Natural killer cell (primary cell): ENCODE data around the gene SPATA32. TPM values are rescaled to one million over a fixed set of nuclear protein-coding genes. Genes with fewer than 3 reads are reported as not detected.
"Not testable (repeated sequence)": the region's sequence is repeated elsewhere in the genome, so short reads cannot be mapped to it uniquely, and the experiment has no call there.

Experiments
- ATAC-seq, 3 donors: fragments of 150-1000 bp in 2 of 3; fragments of 200-7000 bp in 1 of 3; cut with Tn5 transposase; 1 replicate in 1 of 3; 2 replicates in 2 of 3; pipeline ENCODE4 v1.10.0; 2021; ENCODE audit warnings: mild to moderate bottlenecking in 2 of 3, moderate library complexity in 2 of 3
- DNase-seq, 2 donors: peaks; one replicate each; pipeline versions ENCODE4 v3.0.0 to v3.0.0-alpha.2; 2013 to 2021; ENCODE audit warnings: mixed read lengths in 1 of 2
- H3K27ac ChIP-seq: one replicate; pipeline ENCODE4 v1.5.1; 2013; ENCODE audit warnings: mild to moderate bottlenecking, low read length
- H3K27me3 ChIP-seq: one replicate; pipeline ENCODE4 v1.6.1; 2013; ENCODE audit warnings: low read length; ENCODE audit not compliant: control insufficient read depth, insufficient read depth
- H3K36me3 ChIP-seq: one replicate; pipeline ENCODE4 v1.6.1; 2013; ENCODE audit warnings: low read length; ENCODE audit not compliant: control insufficient read depth, insufficient read depth
- H3K4me1 ChIP-seq: one replicate; pipeline ENCODE4 v1.6.1; 2013; ENCODE audit warnings: low read length; ENCODE audit not compliant: control insufficient read depth, insufficient read depth
- H3K4me3 ChIP-seq: one replicate; pipeline ENCODE4 v1.5.1; 2013; ENCODE audit warnings: low read length
- H3K9me3 ChIP-seq: one replicate; pipeline ENCODE4 v1.6.1; 2013; ENCODE audit warnings: low read length; ENCODE audit not compliant: control insufficient read depth, insufficient read depth
- H3K27ac Mint-ChIP-seq, 2 donors: one replicate each; pipeline ENCODE4 v1.8.0; 2022; ENCODE audit warnings: mild to moderate bottlenecking in 2 of 2, mixed read lengths in 2 of 2, moderate library complexity in 1 of 2
- H3K27me3 Mint-ChIP-seq, 2 donors: one replicate each; pipeline ENCODE4 v1.8.0; 2022; ENCODE audit warnings: low read depth in 2 of 2, mixed read lengths in 2 of 2
- H3K36me3 Mint-ChIP-seq: one replicate; pipeline ENCODE4 v1.8.0; 2022; ENCODE audit warnings: mixed read lengths
- H3K4me1 Mint-ChIP-seq, 2 donors: one replicate each; pipeline ENCODE4 v1.8.0; 2022; ENCODE audit warnings: mixed read lengths in 2 of 2
- H3K4me3 Mint-ChIP-seq: one replicate; pipeline ENCODE4 v1.8.0; 2022; ENCODE audit warnings: mild to moderate bottlenecking, moderate library complexity, mixed read lengths
- H3K9me3 Mint-ChIP-seq, 2 donors: one replicate each; pipeline ENCODE4 v1.8.0; 2022; ENCODE audit warnings: mixed read lengths in 2 of 2
- CTCF ChIP-seq: fragments of 200-600 bp; IDR thresholded peaks from one replicate; pipeline ENCODE4 v1.8.0; 2022; ENCODE audit warnings: antibody characterized with exemption
- WGBS: methylation state at CpG from one replicate; pipeline ENCODE4 v1.1.7; 2013; ENCODE audit warnings: missing lambda C conversion rate; ENCODE audit not compliant: insufficient coverage; 5-methylcytosine and 5-hydroxymethylcytosine counted together
- intact Hi-C: fragments of 100-400 bp; cut with micrococcal nuclease; formaldehyde crosslinking; loops from one replicate; pipeline ENCODE4 v1.14.2; 2022
- total RNA-seq, 4 donors: library from RNA; stranded (reverse); fragments of 120-200 nt in 1 of 4; gene quantifications; one replicate each; pipeline versions ENCODE4 v1.2.3 to v1.2.4, GENCODE V29; 2013 to 2022

Gene SPATA32
- total RNA-seq, 3 donors from 2014 or later (not counting 1 experiment from before 2014, with no cell fraction given) = 0.43 TPM; not detected in 2

- Mint-ChIP-seq H3K4me1 (peaks cover 43 to 62% of the 10 kb centered on the region in 2 donors), H3K4me3 (peak overlapping the region; percentile 40), H3K36me3 (no peaks in the 10 kb centered on the region), H3K9me3 (no peaks in the 10 kb centered on the region), H3K27me3 (no peaks in the 10 kb centered on the region), H3K27ac (peak overlapping the region; percentile 83 to 86)
- ATAC-seq (peak; percentile 67 to 83 (median 68)), DNase-seq (peak in 1 of 2 donors; percentile 47)
- Histone ChIP-seq H3K4me3 (no peak overlapping the region), H3K36me3 (peaks cover 4% of the 10 kb centered on the region), H3K9me3 (no peaks in the 10 kb centered on the region), H3K4me1 (peaks cover 45% of the 10 kb centered on the region), H3K27ac (peak overlapping the region; percentile 40), H3K27me3 (no peaks in the 10 kb centered on the region)
- no peak for TF ChIP-seq CTCF
- intact Hi-C loops = loop anchor here (2.0 kb wide), 1 partner anchor 14 kb away; the partner anchor contains the start of gene MAP3K14
- 26% methylated on average over 10 of the region's 10 CpGs for WGBS
These were observed 40.8 kb upstream of the SPATA32 start for GRCh38 chr17:45302649-45303173.

GRCh38 chr17:45302220-45302619 is 40.3 kb upstream of the SPATA32 start:
- H3K4me3 Mint-ChIP-seq, DNase-seq, H3K27me3 ChIP-seq, H3K9me3 ChIP-seq, H3K36me3 Mint-ChIP-seq, H3K4me3 ChIP-seq, H3K36me3 ChIP-seq, H3K9me3 Mint-ChIP-seq, ATAC-seq, H3K27me3 Mint-ChIP-seq: not testable (repeated sequence)
- Mint-ChIP-seq H3K4me1 (peaks cover 40 to 60% of the 10 kb centered on the region in 2 donors), H3K27ac (peak overlapping the region; percentile 83 to 86)
- WGBS = 62% methylated on average over 6 of the region's 9 CpGs
- H3K27ac ChIP-seq = peak overlapping the region; percentile 40
- intact Hi-C loops = loop anchor here (2.0 kb wide), 1 partner anchor 15 kb away; the partner anchor contains the start of gene MAP3K14
- H3K4me1 ChIP-seq = peaks cover 42% of the 10 kb centered on the region

DNA sequence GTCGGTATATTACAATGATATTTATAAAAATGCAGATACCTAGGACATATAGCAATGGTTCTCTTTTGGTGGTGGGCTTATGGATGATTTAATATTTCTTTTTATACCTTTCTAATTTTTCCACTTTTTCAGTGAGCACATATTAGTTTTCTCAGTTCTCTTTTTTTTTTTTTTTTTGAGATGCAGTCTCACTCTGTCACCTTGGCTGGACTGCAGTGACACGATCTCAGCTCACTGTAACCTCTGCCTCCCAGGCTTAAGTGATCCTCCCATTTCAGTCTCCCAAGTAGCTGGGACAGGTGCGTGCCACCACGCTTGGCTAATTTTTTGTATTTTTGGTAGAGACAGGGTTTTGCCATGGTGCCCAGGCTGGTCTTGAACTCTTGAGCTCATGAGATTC is 39.8 kb upstream of the SPATA32 start:
- H3K4me3 Mint-ChIP-seq = no peak overlapping the region
- peak overlapping the region in 1 of 2 donors; percentile 83 for H3K27ac Mint-ChIP-seq
- no peaks in the 10 kb centered on the region for H3K27me3 Mint-ChIP-seq
- H3K36me3 Mint-ChIP-seq = no peaks in the 10 kb centered on the region
- Histone ChIP-seq H3K36me3 (peaks cover 4% of the 10 kb centered on the region), H3K4me1 (peaks cover 43% of the 10 kb centered on the region), H3K27me3 (no peaks in the 10 kb centered on the region), H3K4me3 (no peak overlapping the region), H3K27ac (peak overlapping the region; percentile 40), H3K9me3 (no peaks in the 10 kb centered on the region)
- ATAC-seq = no peak
- H3K4me1 Mint-ChIP-seq = peaks cover 45 to 65% of the 10 kb centered on the region in 2 donors
- 78% methylated on average over 3 of the region's 4 CpGs for WGBS
- no peak for DNase-seq
- no peak for TF ChIP-seq CTCF
- H3K9me3 Mint-ChIP-seq = no peaks in the 10 kb centered on the region
- intact Hi-C loops = loop anchor here (2.0 kb wide), 1 partner anchor 15 kb away; the partner anchor contains the start of gene MAP3K14

DNA sequence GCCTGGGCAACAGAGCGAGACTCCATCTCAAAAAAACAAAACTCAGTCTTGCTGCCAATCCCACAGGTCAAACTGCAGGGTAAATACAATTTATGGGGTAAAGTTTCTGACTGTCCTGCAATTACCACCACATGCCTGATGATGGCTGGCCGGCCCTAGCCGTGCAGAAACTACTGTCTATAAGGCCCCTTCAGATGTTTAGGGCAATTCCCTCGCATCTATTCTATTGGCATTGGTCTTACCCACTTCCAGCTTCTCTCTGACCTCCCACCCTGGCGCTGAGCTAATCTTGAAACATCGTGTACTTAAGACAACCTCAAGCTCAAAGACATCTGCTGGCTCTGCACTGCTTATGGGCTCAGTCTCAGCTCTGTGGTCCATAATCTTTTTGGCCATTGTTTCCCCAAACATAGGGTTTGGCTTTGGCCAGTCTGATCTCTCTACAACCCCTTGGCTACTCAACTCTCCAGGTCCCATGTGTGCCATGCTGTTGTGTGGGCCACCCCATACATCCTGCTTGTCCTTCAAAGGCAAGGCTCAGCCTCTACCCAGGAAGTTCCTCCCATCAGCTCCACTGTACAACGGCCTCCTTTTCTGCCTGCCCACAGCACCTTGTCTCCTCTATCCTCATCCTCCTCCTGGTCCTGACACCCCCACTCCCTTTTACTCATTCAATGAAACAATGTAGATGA is 38.3 kb upstream of the SPATA32 start:
- no peaks in the 10 kb centered on the region for H3K9me3 ChIP-seq
- H3K27me3 ChIP-seq = no peaks in the 10 kb centered on the region
- no peak overlapping the region for H3K4me3 ChIP-seq
- 78% methylated on average over 6 of the region's 7 CpGs for WGBS
- H3K27me3 Mint-ChIP-seq = no peaks in the 10 kb centered on the region
- ATAC-seq (no peak), DNase-seq (no peak)
- H3K36me3 Mint-ChIP-seq = no peaks in the 10 kb centered on the region
- intact Hi-C loops = no loop called here
- no peak overlapping the region for H3K4me3 Mint-ChIP-seq
- H3K4me1 Mint-ChIP-seq = peaks cover 60 to 67% of the 10 kb centered on the region in 2 donors
- peak overlapping the region in 1 of 2 donors; percentile 76 for H3K27ac Mint-ChIP-seq
- no peak for TF ChIP-seq CTCF
- no peaks in the 10 kb centered on the region for H3K9me3 Mint-ChIP-seq
- peaks cover 52% of the 10 kb centered on the region for H3K4me1 ChIP-seq
- peaks cover 4% of the 10 kb centered on the region for H3K36me3 ChIP-seq
- no peak overlapping the region for H3K27ac ChIP-seq
